Measurements from ENCODE around the gene OR5H15. TPM values are rescaled to one million over a fixed set of nuclear protein-coding genes. Genes with fewer than 3 reads are reported as not detected.
A peak's percentile ranks its signal among the peaks of the same experiment; 100 is the strongest.
"Not testable (repeated sequence)": the region's sequence is repeated elsewhere in the genome, so short reads cannot be mapped to it uniquely, and the experiment has no call there.

Gene OR5H15
- polyA plus RNA-seq (ENCODE audit: insufficient read length in 10 of 10): not detected
- long read RNA-seq, donor 1: 0 reads
- long read RNA-seq, donor 2: 0 reads
- long read RNA-seq, donor 3: 0 reads
- long read RNA-seq, donor 4: 0 reads
- long read RNA-seq, donor 5: 0 reads
- long read RNA-seq, donor 6: 0 reads
- long read RNA-seq, donor 7: 0 reads
- long read RNA-seq, donor 8: 0 reads
- long read RNA-seq, donor 9: 0 reads

- DNase-seq: no peak
These were observed at the start of gene OR5H15 for GRCh38 chr3:98166396-98166795. Gene OR5H15, plus strand, starts transcription at chr3:98166696. Its CDS starts 2,004 bp downstream, at chr3:98168700.

GRCh38 chr3:98130421-98130820, 36.1 kb upstream of the OR5H15 start, which contains the start of gene OR5H1:
Gene OR5H1, plus strand, starts transcription at chr3:98130721. Its CDS starts 1,977 bp downstream, at chr3:98132698.
- no peak for DNase-seq

GRCh38 chr3:98136631-98137030, 29.9 kb upstream of the OR5H15 start:
- no peak for DNase-seq

- not testable (repeated sequence) for DNase-seq
These were observed 28.5 kb upstream of the OR5H15 start for GRCh38 chr3:98137826-98138557.

GRCh38 chr3:98140531-98140930, 26.0 kb upstream of the OR5H15 start:
- DNase-seq: no peak

GRCh38 chr3:98147179-98147578, 19.3 kb upstream of the OR5H15 start, which contains the start of gene OR5H14:
Gene OR5H14, plus strand, starts transcription at chr3:98147479. Its CDS starts 1,907 bp downstream, at chr3:98149386.
- DNase-seq: no peak

- no peak for DNase-seq
These were observed 17.7 kb upstream of the OR5H15 start for GRCh38 chr3:98148751-98149150.

GRCh38 chr3:98149456-98149855, 17.0 kb upstream of the OR5H15 start:
- DNase-seq: not testable (repeated sequence)

GRCh38 chr3:98151241-98151640, 15.3 kb upstream of the OR5H15 start:
- DNase-seq: no peak

- no peak for DNase-seq
These were observed 4.6 kb downstream of the OR5H15 start for GRCh38 chr3:98171071-98171470.

GRCh38 chr3:98172621-98173020, 6.1 kb downstream of the OR5H15 start:
- no peak for DNase-seq

GRCh38 chr3:98180319-98180890, 13.9 kb downstream of the OR5H15 start:
- DNase-seq: no peak

- no peak for DNase-seq
These were observed 15.7 kb downstream of the OR5H15 start for GRCh38 chr3:98182196-98182595.

GRCh38 chr3:98185180-98185579, 18.7 kb downstream of the OR5H15 start:
- DNase-seq: no peak

- DNase-seq: peak in 1 of 3 donors; percentile 6
These were observed 22.0 kb downstream of the OR5H15 start for GRCh38 chr3:98188545-98188944.

GRCh38 chr3:98190911-98191310, 24.4 kb downstream of the OR5H15 start:
- not testable (repeated sequence) for DNase-seq

GRCh38 chr3:98196293-98196692, 29.8 kb downstream of the OR5H15 start:
- not testable (repeated sequence) for DNase-seq

- no peak for DNase-seq
These were observed 32.5 kb downstream of the OR5H15 start for GRCh38 chr3:98199020-98199419.

- DNase-seq: no peak
These were observed 42.7 kb downstream of the OR5H15 start for GRCh38 chr3:98209244-98209643.

- DNase-seq: no peak
These were observed 46.8 kb downstream of the OR5H15 start for GRCh38 chr3:98213276-98213675.

- no peak for DNase-seq
These were observed 48.6 kb downstream of the OR5H15 start for GRCh38 chr3:98215051-98215450.

Measured in muscle of back (tissue), 13 donors.